Smooth muscle cell (in vitro differentiated cells): ENCODE data around the gene HOXD10. TPM values are rescaled to one million over a fixed set of nuclear protein-coding genes. Genes with fewer than 3 reads are reported as not detected.

Source experiments
- DNase-seq: peaks from one replicate; lab custom pipeline; 2025; ENCODE audit not compliant: unreplicated experiment; lab: John Stamatoyannopoulos, UW
- H2AFZ ChIP-seq: fragments of 200-600 bp; sonication (generic); 2 replicates; pipeline ENCODE4 v1.6.0; 2016; ENCODE audit warnings: antibody characterized with exemption, low read depth, mild to moderate bottlenecking
- H3F3A ChIP-seq: fragments of 200-600 bp; sonication (generic); 2 replicates; pipeline ENCODE4 v1.6.0; 2017; ENCODE audit warnings: antibody characterized with exemption, low read depth
- H3K27ac ChIP-seq: fragments of 200-600 bp; sonication (generic); 2 replicates; pipeline ENCODE4 v1.5.1; 2016; ENCODE audit warnings: low read depth, mild to moderate bottlenecking
- H3K27me3 ChIP-seq: fragments of 200-600 bp; sonication (generic); 2 replicates; pipeline ENCODE4 v1.6.1; 2016; ENCODE audit warnings: low read depth, mild to moderate bottlenecking
- H3K36me3 ChIP-seq: fragments of 200-600 bp; sonication (generic); 2 replicates; pipeline ENCODE4 v1.5.1; 2016; ENCODE audit warnings: low read depth
- H3K4me1 ChIP-seq: fragments of 200-600 bp; sonication (generic); 2 replicates; pipeline ENCODE4 v1.5.1; 2016; ENCODE audit warnings: low read depth
- H3K4me2 ChIP-seq: fragments of 200-600 bp; sonication (generic); 2 replicates; pipeline ENCODE4 v1.6.0; 2016; ENCODE audit warnings: mild to moderate bottlenecking
- H3K4me3 ChIP-seq: fragments of 200-600 bp; sonication (generic); 2 replicates; pipeline ENCODE4 v1.5.1; 2016; ENCODE audit warnings: mild to moderate bottlenecking
- H3K79me2 ChIP-seq: fragments of 200-600 bp; sonication (generic); 2 replicates; pipeline ENCODE4 v1.6.0; 2016; ENCODE audit warnings: low read depth, mild to moderate bottlenecking
- H3K9ac ChIP-seq: fragments of 200-600 bp; sonication (generic); 2 replicates; pipeline ENCODE4 v1.6.0; 2016; ENCODE audit warnings: low read depth
- H3K9me3 ChIP-seq: fragments of 200-600 bp; sonication (generic); replicated peaks from 2 replicates; pipeline ENCODE4 v1.5.1; 2016; ENCODE audit warnings: low read depth
- H4K20me1 ChIP-seq: fragments of 200-600 bp; sonication (generic); 2 replicates; pipeline ENCODE4 v1.6.0; 2016; ENCODE audit warnings: low read depth
- CTCF ChIP-seq: fragments of 200-600 bp; sonication (generic); IDR thresholded peaks from 2 replicates; pipeline ENCODE4 v1.5.1; 2017; ENCODE audit warnings: borderline replicate concordance, mild to moderate bottlenecking, antibody characterized with exemption; ENCODE audit not compliant: insufficient read depth, poor library complexity, severe bottlenecking
- WGBS: methylation state at CpG from one replicate; pipeline ENCODE4 v1.1.7; 2016; ENCODE audit warnings: low lambda C conversion rate; 5-methylcytosine and 5-hydroxymethylcytosine counted together
- polyA plus RNA-seq: library from polyadenylated mRNA; unstranded; fragments of >200 nt; fragmentation: Nextera tagmentation; extraction: Ambion mirVana; gene quantifications from 2 replicates; pipeline ENCODE4 v1.2.1, GENCODE V29; 2016
- total RNA-seq: library from RNA; depleted of rRNA; stranded (reverse); fragments of >200 nt; gene quantifications from 2 replicates; pipeline ENCODE4 v1.2.3, GENCODE V29; 2014

The HOXD10 gene
- total and polyA plus RNA-seq, 2 experiments from 2014 or later = 9.9 to 11.4 TPM

- Histone ChIP-seq H3F3A (no peaks in the 10 kb centered on the region), H3K9me3 (no peaks in the 10 kb centered on the region), H3K9ac (no peak within 1 kb of the TSS), H3K4me2 (peak within 1 kb of the TSS; percentile 75), H3K27me3 (peaks cover 100% of the 10 kb centered on the region), H2AFZ (no peak within 1 kb of the TSS), H3K4me1 (peaks cover 11% of the 10 kb centered on the region), H3K4me3 (peak within 1 kb of the TSS; percentile 21), H3K27ac (no peak within 1 kb of the TSS), H3K79me2 (no peaks in the 10 kb centered on the region), H4K20me1 (peaks cover 4% of the 10 kb centered on the region), H3K36me3 (no peaks in the 10 kb centered on the region)
- no peak for DNase-seq
- WGBS = 5% methylated on average over 37 of the region's 48 CpGs
- TF ChIP-seq CTCF = no peak
Observed at GRCh38 chr2:176156807-176157498, 40.4 kb downstream of the HOXD10 start, which contains the start of gene HOXD3. TSS of gene HOXD3 (plus strand) at chr2:176157307. CDS start at chr2:176169115, 11,808 bp downstream.

- no peak overlapping the region for H2AFZ ChIP-seq
- no peaks in the 10 kb centered on the region for H3K79me2 ChIP-seq
- peak overlapping the region; percentile 21 for H3K4me3 ChIP-seq
- H4K20me1 ChIP-seq = peaks cover 4% of the 10 kb centered on the region
- WGBS = 3% methylated on average over 42 of the region's 43 CpGs
- no peak for TF ChIP-seq CTCF
- no peak for DNase-seq
- peaks cover 11% of the 10 kb centered on the region for H3K4me1 ChIP-seq
- no peaks in the 10 kb centered on the region for H3K9me3 ChIP-seq
- no peak overlapping the region for H3K27ac ChIP-seq
- H3K9ac ChIP-seq = no peak overlapping the region
- H3F3A ChIP-seq = no peaks in the 10 kb centered on the region
- H3K36me3 ChIP-seq = no peaks in the 10 kb centered on the region
- peak overlapping the region; percentile 75 for H3K4me2 ChIP-seq
- H3K27me3 ChIP-seq = peaks cover 100% of the 10 kb centered on the region
Observed at GRCh38 chr2:176157499-176158185, 41.1 kb downstream of the HOXD10 start.

GRCh38 chr2:176158186-176158591, 41.6 kb downstream of the HOXD10 start:
- Histone ChIP-seq H3K36me3 (no peaks in the 10 kb centered on the region), H3K79me2 (no peaks in the 10 kb centered on the region), H4K20me1 (peaks cover 4% of the 10 kb centered on the region), H2AFZ (no peak overlapping the region), H3K4me3 (peak overlapping the region; percentile 21), H3K4me2 (peak overlapping the region; percentile 75), H3K27ac (no peak overlapping the region), H3K4me1 (peaks cover 11% of the 10 kb centered on the region), H3K27me3 (peaks cover 100% of the 10 kb centered on the region), H3F3A (no peaks in the 10 kb centered on the region), H3K9ac (no peak overlapping the region), H3K9me3 (no peaks in the 10 kb centered on the region)
- no peak for DNase-seq
- no peak for TF ChIP-seq CTCF
- 5% methylated on average over 22 of the region's 22 CpGs for WGBS
